HCT116 (cell line): ENCODE measurements around the gene SUSD6. TPM values are rescaled to one million over a fixed set of nuclear protein-coding genes. Genes with fewer than 3 reads are reported as not detected.

Source experiments
- ATAC-seq: fragments of 200-7000 bp; cut with Tn5 transposase; 2 replicates; pipeline ENCODE4 v1.9.1; 2020; ENCODE audit warnings: mild to moderate bottlenecking, moderate library complexity
- BruUV-seq: library from RNA; stranded (reverse); fragments of 400-500 nt; replicated peaks from 2 replicates; lab custom pipeline; 2021; lab: Mats Ljungman, UMichigan
- CTCF ChIA-PET: fragments of 300-600 bp; sonication (Branson Sonifier 250); formaldehyde crosslinking; loops from one replicate; lab custom pipeline; 2021; ENCODE audit warnings: antibody characterized with exemption; lab: Charles Lee
- POLR2A ChIA-PET: fragments of 300-600, 350-600 bp; sonication (Branson Sonifier 250); formaldehyde crosslinking; loops from one replicate; lab custom pipeline; 2021; ENCODE audit warnings: antibody characterized with exemption; lab: Charles Lee
- RAD21 ChIA-PET, 2 experiments: fragments of 300-600 bp; sonication (Branson Sonifier 250); formaldehyde crosslinking; loops; one replicate each; lab custom pipeline; 2023; ENCODE audit warnings: low total read pairs in 2 of 2; ENCODE audit not compliant: uncharacterized antibody in 2 of 2, unreplicated experiment in 2 of 2, low non-redundant PET in 1 of 2; lab: Charles Lee
- DNase-seq: peaks from one replicate; pipeline ENCODE4 v3.0.0-alpha.2; 2010; ENCODE audit warnings: low read depth, low spot score
- H2AFZ ChIP-seq: fragments of 200-600 bp; shearing (Covaris generic), sonication (generic); 2 replicates; pipeline ENCODE4 v1.6.1; 2017; ENCODE audit warnings: low read depth, mixed run types, mixed read lengths, antibody characterized with exemption, low read length; ENCODE audit not compliant: poor library complexity, severe bottlenecking
- H3K27ac ChIP-seq: 2 replicates; pipeline ENCODE4 v1.5.1; 2012; ENCODE audit warnings: low read depth, low read length
- H3K27me3 ChIP-seq: fragments of 200-600 bp; sonication (generic); 2 replicates; pipeline ENCODE4 v1.6.1; 2016; ENCODE audit warnings: mixed run types, low read length, mixed read lengths; ENCODE audit not compliant: insufficient read depth
- H3K36me3 ChIP-seq, 2 experiments: fragments of 200-500 bp in 1 of 2; fragments of 200-600 bp in 1 of 2; sonication (Bioruptor generic) in 1 of 2; sonication (generic) in 1 of 2; 2 replicates each; pipeline versions ENCODE4 v1.5.1 to v1.6.1; 2014 to 2016; ENCODE audit warnings: low read length in 2 of 2, inconsistent platforms in 1 of 2, mixed read lengths in 1 of 2, mixed run types in 1 of 2; ENCODE audit not compliant: insufficient read depth in 2 of 2, control insufficient read depth in 1 of 2
- H3K4me1 ChIP-seq, 2 experiments: fragments of 200-600 bp in 1 of 2; sonication (generic) in 1 of 2; 2 replicates each; pipeline versions ENCODE4 v1.5.1 to v1.6.1; 2012 to 2017; ENCODE audit warnings: low read length in 2 of 2, inconsistent platforms in 1 of 2, mild to moderate bottlenecking in 1 of 2, mixed read lengths in 1 of 2, mixed run types in 1 of 2, moderate library complexity in 1 of 2; ENCODE audit not compliant: insufficient read depth in 2 of 2, control insufficient read depth in 1 of 2
- H3K4me2 ChIP-seq: fragments of 200-600 bp; sonication (generic); 2 replicates; pipeline ENCODE4 v1.6.1; 2017; ENCODE audit warnings: mixed run types, low read length, mixed read lengths
- H3K4me3 ChIP-seq, 2 experiments: fragments of 200-600 bp in 1 of 2; sonication (generic) in 1 of 2; replicated peaks in 1 of 2; 2 replicates each; pipeline ENCODE4 v1.5.1; 2011 to 2016; ENCODE audit warnings: low read length in 2 of 2, control low read depth in 1 of 2, low read depth in 1 of 2, mild to moderate bottlenecking in 1 of 2, mixed read lengths in 1 of 2, mixed run types in 1 of 2
- H3K79me2 ChIP-seq: fragments of 200-600 bp; sonication (generic); 2 replicates; pipeline ENCODE4 v1.6.1; 2017; ENCODE audit warnings: mild to moderate bottlenecking, mixed run types, low read length, moderate library complexity, mixed read lengths; ENCODE audit not compliant: insufficient read depth
- H3K9ac ChIP-seq: fragments of 200-600 bp; sonication (generic); 2 replicates; pipeline ENCODE4 v1.6.1; 2016; ENCODE audit warnings: low read length, mixed read lengths
- H3K9me2 ChIP-seq: fragments of 200-600 bp; sonication (generic), shearing (Covaris generic); 2 replicates; pipeline ENCODE4 v1.6.1; 2017; ENCODE audit warnings: mixed run types, mild to moderate bottlenecking, moderate library complexity; ENCODE audit not compliant: insufficient read depth
- H3K9me3 ChIP-seq, 2 experiments: fragments of 200-500 bp in 1 of 2; fragments of 200-600 bp in 1 of 2; sonication (Bioruptor generic) in 1 of 2; sonication (generic) in 1 of 2; 2 replicates each; pipeline ENCODE4 v1.6.1; 2014 to 2017; ENCODE audit warnings: low read length in 2 of 2, mixed read lengths in 2 of 2, inconsistent platforms in 1 of 2, low read depth in 1 of 2, mild to moderate bottlenecking in 1 of 2, mixed run types in 1 of 2, moderate library complexity in 1 of 2; ENCODE audit not compliant: control insufficient read depth in 1 of 2, insufficient read depth in 1 of 2
- H4K20me1 ChIP-seq: fragments of 200-600 bp; sonication (generic), shearing (Covaris generic); 2 replicates; pipeline ENCODE4 v1.6.1; 2017; ENCODE audit warnings: mixed run types, mild to moderate bottlenecking, moderate library complexity; ENCODE audit not compliant: insufficient read depth
- CBX3 ChIP-seq: IDR thresholded peaks from 2 replicates; pipeline ENCODE4 v1.6.1; 2012; ENCODE audit warnings: low read depth
- CEBPB ChIP-seq: IDR thresholded peaks from 2 replicates; pipeline ENCODE4 v1.6.1; 2012; ENCODE audit warnings: low read depth
- EGR1 ChIP-seq: IDR thresholded peaks from 2 replicates; pipeline ENCODE4 v1.6.1; 2012; ENCODE audit warnings: low read depth
- POLR2A ChIP-seq: IDR thresholded peaks from 2 replicates; pipeline ENCODE4 v1.7.0; 2011; ENCODE audit warnings: borderline replicate concordance; ENCODE audit not compliant: insufficient read depth, insufficient read length; ENCODE audit errors: extremely low read depth
- POLR2AphosphoS5 ChIP-seq: IDR thresholded peaks from 2 replicates; pipeline ENCODE4 v1.6.1; 2011; ENCODE audit warnings: mild to moderate bottlenecking, low read depth, low read length, moderate library complexity
- REST ChIP-seq: IDR thresholded peaks from 2 replicates; pipeline ENCODE4 v1.6.1; 2012; ENCODE audit warnings: low read depth
- SP1 ChIP-seq: IDR thresholded peaks from 2 replicates; pipeline ENCODE4 v1.6.1; 2012; ENCODE audit warnings: low read depth
- SRF ChIP-seq: IDR thresholded peaks from 2 replicates; pipeline ENCODE4 v1.6.1; 2012; ENCODE audit warnings: low read depth
- TCF7L2 ChIP-seq: IDR thresholded peaks from 2 replicates; pipeline ENCODE4 v1.7.0; 2011; ENCODE audit warnings: borderline replicate concordance, inconsistent platforms; ENCODE audit not compliant: insufficient read depth, insufficient read length; ENCODE audit errors: extremely low read depth
- ZBTB33 ChIP-seq: IDR thresholded peaks from 2 replicates; pipeline ENCODE4 v1.6.1; 2011; ENCODE audit warnings: mild to moderate bottlenecking, low read length, moderate library complexity; ENCODE audit not compliant: insufficient replicate concordance; ENCODE audit errors: extremely low read depth
- ZNF274 ChIP-seq: fragments of 200-500 bp; sonication (Bioruptor generic); IDR thresholded peaks from 2 replicates; pipeline ENCODE4 v1.6.1; 2014; ENCODE audit warnings: mild to moderate bottlenecking, low read depth, low read length, inconsistent platforms
- intact Hi-C: fragments of 100-400 bp; cut with micrococcal nuclease; formaldehyde crosslinking; loops from 2 replicates; pipeline ENCODE4 v1.10.0; 2022
- total RNA-seq: library from RNA; stranded (reverse); gene quantifications from one replicate; pipeline ENCODE4 v1.2.1, GENCODE V29; 2021; ENCODE audit not compliant: unreplicated experiment

SUSD6 gene
- total RNA-seq, 1 experiment from 2014 or later: 6.4 TPM

GRCh38 chr14:69682136-69682535, 70.7 kb downstream of the SUSD6 start:
- Histone ChIP-seq H3K79me2 (no peaks in the 10 kb centered on the region), H2AFZ (no peak overlapping the region), H4K20me1 (no peaks in the 10 kb centered on the region), H3K4me2 (no peak overlapping the region)
- intact Hi-C loops: no loop called here
- RAD21 ChIA-PET: no interaction called here
- ATAC-seq: no peak
- BruUV-seq: no TSS peak
- no peak for TF ChIP-seq TCF7L2
- no peak for TF ChIP-seq ZBTB33
- no peak for TF ChIP-seq REST
- TF ChIP-seq CEBPB: no peak
- no peak for TF ChIP-seq EGR1
- no peak for TF ChIP-seq POLR2A
- TF ChIP-seq SP1: no peak
- TF ChIP-seq POLR2AphosphoS5: no peak
- TF ChIP-seq SRF: no peak
- TF ChIP-seq ZNF274: no peak
- TF ChIP-seq CBX3: no peak
- TF ChIP-seq, all 23 proteins: peak for 0
- Histone ChIP-seq H3K9ac (no peak overlapping the region), H3K36me3 (no peaks in the 10 kb centered on the region), H3K27me3 (no peaks in the 10 kb centered on the region), H3K4me1 (no peaks in the 10 kb centered on the region), H3K27ac (no peak overlapping the region), H3K9me2 (no peaks in the 10 kb centered on the region), H3K4me3 (no peak overlapping the region), H3K9me3 (no peaks in the 10 kb centered on the region)
- CTCF ChIA-PET: no interaction called here
- no peak for DNase-seq
- POLR2A ChIA-PET: no interaction called here
